Tibial nerve (tissue), 4 donors: ENCODE measurements around the gene TRPC6.

Experiments
- EP300 ChIP-seq, 2 donors: sonication (generic); formaldehyde crosslinking; IDR thresholded peaks; one replicate each; pipeline ENCODE4 v1.6.1; 2017; ENCODE audit warnings: antibody characterized with exemption in 2 of 2, mild to moderate bottlenecking in 1 of 2
- TF ChIP-seq, protein P1 (sequence below), 5 experiments: fragments of 200-600 bp in 3 of 5; fragments of 450-650 bp in 2 of 5; sonication (generic) in 3 of 5; IDR thresholded peaks; one replicate each; pipeline ENCODE4 v1.5.1; 2016 to 2019; ENCODE audit warnings: antibody characterized with exemption in 5 of 5, mild to moderate bottlenecking in 3 of 5, moderate library complexity in 2 of 5

GRCh38 chr11:101577461-101577860 lies 6.3 kb downstream of the TRPC6 start:
- TF ChIP-seq, protein P1, sequence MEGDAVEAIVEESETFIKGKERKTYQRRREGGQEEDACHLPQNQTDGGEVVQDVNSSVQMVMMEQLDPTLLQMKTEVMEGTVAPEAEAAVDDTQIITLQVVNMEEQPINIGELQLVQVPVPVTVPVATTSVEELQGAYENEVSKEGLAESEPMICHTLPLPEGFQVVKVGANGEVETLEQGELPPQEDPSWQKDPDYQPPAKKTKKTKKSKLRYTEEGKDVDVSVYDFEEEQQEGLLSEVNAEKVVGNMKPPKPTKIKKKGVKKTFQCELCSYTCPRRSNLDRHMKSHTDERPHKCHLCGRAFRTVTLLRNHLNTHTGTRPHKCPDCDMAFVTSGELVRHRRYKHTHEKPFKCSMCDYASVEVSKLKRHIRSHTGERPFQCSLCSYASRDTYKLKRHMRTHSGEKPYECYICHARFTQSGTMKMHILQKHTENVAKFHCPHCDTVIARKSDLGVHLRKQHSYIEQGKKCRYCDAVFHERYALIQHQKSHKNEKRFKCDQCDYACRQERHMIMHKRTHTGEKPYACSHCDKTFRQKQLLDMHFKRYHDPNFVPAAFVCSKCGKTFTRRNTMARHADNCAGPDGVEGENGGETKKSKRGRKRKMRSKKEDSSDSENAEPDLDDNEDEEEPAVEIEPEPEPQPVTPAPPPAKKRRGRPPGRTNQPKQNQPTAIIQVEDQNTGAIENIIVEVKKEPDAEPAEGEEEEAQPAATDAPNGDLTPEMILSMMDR (IDR thresholded peaks at IDR 0.05), result no peak
- TF ChIP-seq EP300 (IDR thresholded peaks at IDR 0.05), result no peak
